Transverse colon (tissue), 4 donors: ENCODE measurements around the gene MPDU1. TPM values are rescaled to one million over a fixed set of nuclear protein-coding genes. Genes with fewer than 3 reads are reported as not detected.
A peak's percentile ranks its signal among the peaks of the same experiment; 100 is the strongest.

Experiments used
- DNase-seq: peaks from one replicate; pipeline ENCODE4 v3.0.0-alpha.2; 2019
- H3K27ac ChIP-seq, 4 donors: fragments of 200-600 bp; sonication (generic); 2 replicates each; pipeline ENCODE4 v1.5.1; 2016 to 2018; ENCODE audit warnings: inconsistent platforms in 4 of 4
- H3K27me3 ChIP-seq: fragments of 200-600 bp; sonication (generic); 2 replicates; pipeline ENCODE4 v1.5.1; 2017; ENCODE audit warnings: inconsistent platforms
- H3K36me3 ChIP-seq, 4 donors: fragments of 200-600 bp; sonication (generic); 2 replicates each; pipeline ENCODE4 v1.5.1; 2017 to 2019; ENCODE audit warnings: inconsistent platforms in 4 of 4
- H3K4me1 ChIP-seq, 4 donors: fragments of 200-600 bp; sonication (generic); 2 replicates each; pipeline ENCODE4 v1.5.1; 2017 to 2020; ENCODE audit warnings: inconsistent platforms in 4 of 4
- H3K4me3 ChIP-seq, 4 donors: fragments of 200-600 bp; sonication (generic); 1 replicate in 1 of 4; 2 replicates in 3 of 4; pipeline versions ENCODE4 v1.5.1 to v1.6.1; 2017 to 2019; ENCODE audit warnings: inconsistent platforms in 4 of 4
- H3K9me3 ChIP-seq, 2 donors: fragments of 200-600 bp; sonication (generic); 2 replicates each; pipeline ENCODE4 v1.5.1; 2017 to 2019; ENCODE audit warnings: inconsistent platforms in 2 of 2
- CTCF ChIP-seq, 5 experiments: fragments of 200-600 bp in 3 of 5; fragments of 450-650 bp in 2 of 5; sonication (generic) in 3 of 5; IDR thresholded peaks; 1 replicate in 2 of 5; 2 replicates in 3 of 5; pipeline ENCODE4 v1.5.1; 2016 to 2017; ENCODE audit warnings: antibody characterized with exemption in 5 of 5, inconsistent platforms in 3 of 5, mild to moderate bottlenecking in 2 of 5, moderate library complexity in 1 of 5
- EP300 ChIP-seq: sonication (generic); formaldehyde crosslinking; IDR thresholded peaks from one replicate; pipeline ENCODE4 v1.6.1; 2017; ENCODE audit warnings: antibody characterized with exemption, low read depth
- POLR2A ChIP-seq: fragments of 450-650 bp; IDR thresholded peaks from one replicate; pipeline ENCODE4 v1.6.1; 2016; ENCODE audit warnings: antibody characterized with exemption, mild to moderate bottlenecking, moderate library complexity
- POLR2AphosphoS5 ChIP-seq, 3 donors: sonication (generic); formaldehyde crosslinking; IDR thresholded peaks; one replicate each; pipeline ENCODE4 v1.6.1; 2016; ENCODE audit warnings: antibody characterized with exemption in 3 of 3
- WGBS, 2 donors: methylation state at CpG; one replicate each; pipeline ENCODE4 v1.1.5; 2018; ENCODE audit warnings: low coverage in 1 of 2; 5-methylcytosine and 5-hydroxymethylcytosine counted together
- in situ Hi-C, 4 donors: fragments of 200-750 bp; cut with MboI; loops; one replicate each; pipeline versions ENCODE4 v1.15.0 to v1.15.1; 2017; ENCODE audit warnings: low sequenced_read_pairs in 3 of 4, low pct_ligation_motif_present in 1 of 4, low pct_unique_long_range_greater_than_20kb in 1 of 4
- intact Hi-C: fragments of 100-400 bp; cut with DNase I; formaldehyde crosslinking; loops from one replicate; pipeline ENCODE4 v1.15.1; 2023; ENCODE audit warnings: low total_unique reads
- total RNA-seq, 4 donors: library from RNA; depleted of rRNA; stranded (reverse); fragments of >200 nt; gene quantifications; one replicate each; pipeline ENCODE4 v1.1.0, GENCODE V29; 2016

Gene MPDU1
- total RNA-seq, 4 donors from 2014 or later, result 97.9 to 312 (median 157) TPM

GRCh38 chr17:7572338-7572587, 11.4 kb upstream of the MPDU1 start:
- in situ Hi-C loops, result no loop called here
- H3K4me1 ChIP-seq, result peaks cover 11 to 42% (median 24%) of the 10 kb centered on the region in 4 donors
- H3K36me3 ChIP-seq, result peaks cover 0 to 51% (median 15%) of the 10 kb centered on the region in 4 donors
- peak overlapping the region in 3 of 4 donors; percentile 29 to 53 (median 30) for H3K4me3 ChIP-seq
- no peaks in the 10 kb centered on the region for H3K9me3 ChIP-seq
- H3K27me3 ChIP-seq, result no peaks in the 10 kb centered on the region
- 1% methylated on average over 11 of the region's 11 CpGs; no CpG with 5 or more reads in 1 of the 2 donors for WGBS, 2 donors
- intact Hi-C loops, result no loop called here
- TF ChIP-seq EP300 (no peak), CTCF (IDR thresholded peaks at IDR 0.05) (no peak), POLR2AphosphoS5 (IDR thresholded peaks at IDR 0.05) (no peak), POLR2A (no peak)
- no peak for DNase-seq
- peak overlapping the region; percentile 87 to 99 (median 92) for H3K27ac ChIP-seq

GRCh38 chr17:7572588-7573323, 10.9 kb upstream of the MPDU1 start:
- Histone ChIP-seq H3K36me3 (peaks cover 0 to 52% (median 19%) of the 10 kb centered on the region in 4 donors), H3K4me3 (peak overlapping the region; percentile 89 to 100 (median 94)), H3K4me1 (peaks cover 11 to 43% (median 24%) of the 10 kb centered on the region in 4 donors), H3K27ac (peak overlapping the region; percentile 96 to 100 (median 99)), H3K27me3 (no peaks in the 10 kb centered on the region), H3K9me3 (no peaks in the 10 kb centered on the region)
- intact Hi-C loops, result no loop called here
- peak; percentile 100 for DNase-seq
- TF ChIP-seq POLR2A, result peak; percentile 100
- peak; percentile 99 to 100 (median 100) for TF ChIP-seq POLR2AphosphoS5 (IDR thresholded peaks at IDR 0.05)
- no peak for TF ChIP-seq EP300
- TF ChIP-seq CTCF (IDR thresholded peaks at IDR 0.05), result peak in 1 of 5 experiments; percentile 26
- in situ Hi-C loops, result no loop called here
- 0% methylated on average over 46 of the region's 73 CpGs; no CpG with 5 or more reads in 1 of the 2 donors for WGBS, 2 donors

GRCh38 chr17:7573324-7574080, 10.2 kb upstream of the MPDU1 start:
- peak; percentile 91 for DNase-seq
- intact Hi-C loops (no loop called here), in situ Hi-C loops (no loop called here)
- Histone ChIP-seq H3K27me3 (no peaks in the 10 kb centered on the region), H3K4me3 (peak overlapping the region; percentile 89 to 100 (median 94)), H3K27ac (peak overlapping the region; percentile 96 to 100 (median 99)), H3K4me1 (peaks cover 11 to 47% (median 25%) of the 10 kb centered on the region in 4 donors), H3K36me3 (peaks cover 0 to 59% (median 23%) of the 10 kb centered on the region in 4 donors), H3K9me3 (no peaks in the 10 kb centered on the region)
- peak; percentile 5 for TF ChIP-seq POLR2A
- no peak for TF ChIP-seq CTCF (IDR thresholded peaks at IDR 0.05)
- TF ChIP-seq POLR2AphosphoS5 (IDR thresholded peaks at IDR 0.05), result peak; percentile 82 to 88 (median 84)
- TF ChIP-seq EP300, result no peak
- 0% methylated on average over 52 of the region's 71 CpGs; no CpG with 5 or more reads in 1 of the 2 donors for WGBS, 2 donors
